ENCODE data around the gene ACTL7A. TPM values are rescaled to one million over a fixed set of nuclear protein-coding genes. Genes with fewer than 3 reads are reported as not detected.
"Not testable (repeated sequence)": the region's sequence is repeated elsewhere in the genome, so short reads cannot be mapped to it uniquely, and the experiment has no call there.

ACTL7A gene
- total RNA-seq, 2 donors from 2014 or later = not detected

DNA sequence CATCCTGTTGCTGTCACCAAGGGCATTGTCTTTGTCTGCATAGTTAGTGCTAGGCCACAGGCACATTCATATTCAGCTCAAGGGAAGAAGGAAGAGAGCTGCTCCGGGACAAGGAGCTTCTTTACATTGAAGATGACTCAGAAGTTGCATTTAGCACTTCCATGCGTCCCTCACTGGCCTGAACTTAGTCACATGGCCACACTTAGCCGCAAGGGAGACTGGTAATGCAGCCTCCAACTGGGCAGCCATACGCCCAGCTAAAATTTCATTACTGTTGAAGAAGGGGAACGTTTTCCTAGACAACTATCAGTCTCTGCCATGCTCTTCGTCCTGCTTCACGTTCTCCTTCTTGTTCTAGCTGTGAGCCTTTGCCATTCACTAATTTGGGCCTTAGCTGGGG, 26.2 kb upstream of the ACTL7A start:
- no peaks in the 10 kb centered on the region for H3K27me3 ChIP-seq
- no peak for TF ChIP-seq CTCF (IDR thresholded peaks at IDR 0.05)
- H3K9ac ChIP-seq (ENCODE audit: low read depth in 2 of 2, low read length in 2 of 2) = no peak overlapping the region
- H3K27ac ChIP-seq = no peak overlapping the region
- no peak overlapping the region for H3K4me3 ChIP-seq
- H3K9me3 ChIP-seq = no peaks in the 10 kb centered on the region
- intact Hi-C loops (cut with DNase I) = no loop called here
- no peaks in the 10 kb centered on the region for H3K4me1 ChIP-seq
- DNase-seq = no peak
- no peaks in the 10 kb centered on the region for H3K36me3 ChIP-seq

DNA sequence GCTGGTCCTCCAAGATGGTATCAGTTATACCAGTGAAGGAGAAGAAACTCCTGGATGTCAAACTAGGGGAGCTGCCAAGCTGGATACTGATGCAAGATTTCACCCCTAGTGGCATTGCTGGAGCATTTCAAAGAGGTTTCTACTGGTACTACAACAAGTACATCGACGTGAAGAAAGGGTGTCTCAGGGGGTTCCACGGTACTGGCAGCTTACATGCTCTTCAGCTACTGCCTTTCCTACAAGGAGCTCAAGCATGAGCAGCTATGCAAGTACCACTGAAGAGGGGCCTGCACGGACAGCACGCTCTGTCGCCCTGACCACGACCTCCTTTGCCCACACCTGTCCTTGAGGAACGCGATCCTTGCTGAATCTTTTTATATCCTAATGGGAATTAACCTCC, 25.7 kb upstream of the ACTL7A start:
- intact Hi-C loops (cut with DNase I) = no loop called here
- no peaks in the 10 kb centered on the region for H3K4me1 ChIP-seq
- no peaks in the 10 kb centered on the region for H3K9me3 ChIP-seq
- TF ChIP-seq CTCF (IDR thresholded peaks at IDR 0.05) = no peak
- no peak overlapping the region for H3K27ac ChIP-seq
- H3K4me3 ChIP-seq = no peak overlapping the region
- no peak overlapping the region for H3K9ac ChIP-seq (ENCODE audit: low read depth in 2 of 2, low read length in 2 of 2)
- DNase-seq = no peak
- no peaks in the 10 kb centered on the region for H3K27me3 ChIP-seq
- H3K36me3 ChIP-seq = no peaks in the 10 kb centered on the region

DNA sequence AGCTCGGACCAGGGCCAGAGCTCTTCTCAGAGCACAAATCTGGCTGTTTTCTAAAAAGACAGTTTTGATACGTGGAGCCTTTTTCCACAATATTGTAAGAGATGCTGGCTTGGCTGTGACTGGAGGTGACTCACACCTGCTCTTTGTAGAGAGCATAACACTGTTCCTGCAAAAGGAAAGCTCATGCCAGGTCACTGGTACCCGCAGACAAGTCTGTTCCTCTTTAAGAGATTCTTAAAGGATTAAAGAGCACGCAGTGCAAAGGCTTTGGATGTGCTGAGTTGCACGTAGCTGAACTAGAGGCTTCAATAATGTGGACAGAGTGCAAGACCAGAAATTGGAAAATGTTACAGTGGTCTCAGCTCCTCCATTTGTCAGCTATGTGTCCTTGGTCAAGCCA, 25.3 kb upstream of the ACTL7A start:
- Histone ChIP-seq H3K4me3 (no peak overlapping the region), H3K9me3 (no peaks in the 10 kb centered on the region), H3K27me3 (no peaks in the 10 kb centered on the region), H3K36me3 (no peaks in the 10 kb centered on the region), H3K27ac (no peak overlapping the region), H3K9ac (ENCODE audit: low read depth in 2 of 2, low read length in 2 of 2) (no peak overlapping the region), H3K4me1 (no peaks in the 10 kb centered on the region)
- no peak for DNase-seq
- intact Hi-C loops (cut with DNase I) = no loop called here
- TF ChIP-seq CTCF (IDR thresholded peaks at IDR 0.05) = no peak

DNA sequence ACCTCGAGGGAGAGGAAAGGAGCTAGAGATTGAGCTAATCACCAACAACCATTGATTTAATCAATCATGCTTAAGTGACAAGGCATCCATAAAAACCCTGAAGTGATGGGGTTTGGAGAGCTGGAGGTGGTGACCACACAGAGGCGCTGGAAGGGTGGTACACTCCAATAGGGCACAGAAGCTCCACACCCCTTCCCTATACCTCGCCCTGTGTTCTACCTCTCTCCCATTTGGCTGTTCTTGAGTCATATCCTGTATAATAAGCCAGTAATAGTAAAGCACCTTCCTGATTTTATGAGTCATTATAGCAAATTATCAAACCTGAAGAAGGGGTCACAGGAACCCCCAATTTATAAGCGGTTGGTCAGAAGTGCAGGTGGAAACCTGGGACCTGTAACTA, 24.5 kb upstream of the ACTL7A start:
- H3K4me1 ChIP-seq = no peaks in the 10 kb centered on the region
- H3K27ac ChIP-seq = no peak overlapping the region
- no peak for DNase-seq
- H3K4me3 ChIP-seq = no peak overlapping the region
- no peaks in the 10 kb centered on the region for H3K27me3 ChIP-seq
- intact Hi-C loops (cut with DNase I) = no loop called here
- no peak overlapping the region for H3K9ac ChIP-seq (ENCODE audit: low read depth in 2 of 2, low read length in 2 of 2)
- no peaks in the 10 kb centered on the region for H3K36me3 ChIP-seq
- no peaks in the 10 kb centered on the region for H3K9me3 ChIP-seq
- TF ChIP-seq CTCF (IDR thresholded peaks at IDR 0.05) = no peak

DNA sequence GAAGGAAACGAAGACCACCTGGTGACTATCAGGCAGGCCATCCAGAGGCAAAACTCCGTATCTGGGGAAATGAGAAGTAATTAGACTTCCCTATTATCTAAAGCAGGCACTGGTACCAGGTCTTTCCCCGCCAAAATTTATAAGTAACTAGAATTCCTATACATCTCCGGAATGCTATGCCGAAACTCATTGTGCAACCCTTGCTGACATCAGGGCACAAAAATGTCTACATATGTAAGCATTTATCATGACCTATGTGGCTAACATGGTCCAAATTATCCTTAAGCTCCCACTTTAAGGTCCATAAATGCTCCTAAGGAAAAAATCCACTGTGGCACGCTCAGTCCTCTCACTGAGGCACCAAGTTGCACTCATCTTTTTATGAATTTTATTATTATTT, 24.0 kb upstream of the ACTL7A start:
- intact Hi-C loops (cut with DNase I) = no loop called here
- Histone ChIP-seq H3K4me3 (no peak overlapping the region), H3K27ac (no peak overlapping the region), H3K4me1 (no peaks in the 10 kb centered on the region), H3K36me3 (no peaks in the 10 kb centered on the region), H3K27me3 (no peaks in the 10 kb centered on the region), H3K9ac (ENCODE audit: low read depth in 2 of 2, low read length in 2 of 2) (no peak overlapping the region), H3K9me3 (no peaks in the 10 kb centered on the region)
- DNase-seq = no peak
- no peak for TF ChIP-seq CTCF (IDR thresholded peaks at IDR 0.05)

- H3K4me3 ChIP-seq; H3K27ac ChIP-seq; DNase-seq; H3K27me3 ChIP-seq; H3K9me3 ChIP-seq; intact Hi-C loops (cut with DNase I); H3K36me3 ChIP-seq; H3K4me1 ChIP-seq; H3K9ac ChIP-seq (ENCODE audit: low read depth in 2 of 2, low read length in 2 of 2): not testable (repeated sequence)
These were observed 22.5 kb upstream of the ACTL7A start for GRCh38 chr9:108839561-108839960.

Measured in colonic mucosa (tissue), 4 donors.